HepG2 (cell line): ENCODE measurements around the gene AKT2.

Experiments used
- ATAD3A ChIP-seq: sonication (generic); formaldehyde crosslinking; IDR thresholded peaks from 2 replicates; pipeline ENCODE4 v1.4.0; 2020; ENCODE audit warnings: missing genetic modification reagents
- ELF4 ChIP-seq: sonication (generic); formaldehyde crosslinking; IDR thresholded peaks from 2 replicates; pipeline ENCODE4 v1.5.0; 2020; ENCODE audit warnings: missing genetic modification reagents, mild to moderate bottlenecking, moderate library complexity, borderline replicate concordance
- ETV6 ChIP-seq: sonication (generic); formaldehyde crosslinking; conservative IDR thresholded peaks from 2 replicates; pipeline ENCODE4 v1.4.0; 2020; ENCODE audit warnings: missing genetic modification reagents
- NFAT5 ChIP-seq: sonication (generic); formaldehyde crosslinking; IDR thresholded peaks from 2 replicates; pipeline ENCODE4 v1.4.0; 2020; ENCODE audit warnings: missing genetic modification reagents
- PAX8 ChIP-seq: sonication (generic); formaldehyde crosslinking; IDR thresholded peaks from 2 replicates; pipeline ENCODE4 v1.8.0; 2022; ENCODE audit warnings: mild to moderate bottlenecking, missing genetic modification reagents, borderline replicate concordance
- PBX3 ChIP-seq: sonication (generic); formaldehyde crosslinking; IDR thresholded peaks from 2 replicates; pipeline ENCODE4 v1.8.1; 2023; ENCODE audit warnings: missing genetic modification reagents, inconsistent platforms, borderline replicate concordance
- RXRA ChIP-seq: sonication (generic); formaldehyde crosslinking; IDR thresholded peaks from 2 replicates; pipeline ENCODE4 v1.5.1; 2020; ENCODE audit warnings: missing genetic modification reagents
- SRSF1 ChIP-seq: fragments of 200-400 bp; formaldehyde crosslinking; optimal IDR thresholded peaks from 2 replicates; pipeline ENCODE3; 2017; ENCODE audit warnings: mild to moderate bottlenecking, low read depth, low read length, moderate library complexity
- USF2 ChIP-seq, 2 experiments: sonication (generic) in 1 of 2; formaldehyde crosslinking in 1 of 2; IDR thresholded peaks; 2 replicates each; pipeline versions ENCODE4 v1.5.1 to v1.6.1; 2011 to 2020; ENCODE audit warnings: borderline replicate concordance in 1 of 2, low read depth in 1 of 2, low read length in 1 of 2, mild to moderate bottlenecking in 1 of 2, missing genetic modification reagents in 1 of 2, moderate library complexity in 1 of 2
- ZBTB26 ChIP-seq: IDR thresholded peaks from 2 replicates; pipeline ENCODE4 v1.6.1; 2016; ENCODE audit warnings: missing compliant biosample characterization, missing genetic modification reagents, borderline replicate concordance
- ZHX1 ChIP-seq: sonication (generic); formaldehyde crosslinking; IDR thresholded peaks from 2 replicates; pipeline ENCODE4 v1.8.1; 2022; ENCODE audit warnings: low read depth, mild to moderate bottlenecking, missing genetic modification reagents
- ZNF317 ChIP-seq: sonication (generic); formaldehyde crosslinking; IDR thresholded peaks from 2 replicates; pipeline ENCODE4 v1.5.0; 2020; ENCODE audit warnings: mild to moderate bottlenecking, missing genetic modification reagents
- ZNF329 ChIP-seq: sonication (generic); formaldehyde crosslinking; IDR thresholded peaks from 2 replicates; pipeline ENCODE4 v1.9.0; 2021; ENCODE audit warnings: low read depth, mild to moderate bottlenecking, missing genetic modification reagents
- ZNF790 ChIP-seq: sonication (generic); formaldehyde crosslinking; IDR thresholded peaks from 2 replicates; pipeline ENCODE4 v1.8.0; 2022; ENCODE audit warnings: missing genetic modification reagents, mild to moderate bottlenecking, borderline replicate concordance

- TF ChIP-seq ELF4 (CRISPR knock-in tag) (no peak), ZNF317 (CRISPR knock-in tag) (no peak), USF2 (IDR thresholded peaks at IDR 0.05; ENCODE audit: low read depth, low read length) (no peak), USF2 (CRISPR knock-in tag; IDR thresholded peaks at IDR 0.05; ENCODE audit: borderline replicate concordance) (no peak), NFAT5 (CRISPR knock-in tag) (no peak), PAX8 (no peak), ATAD3A (CRISPR knock-in tag) (no peak), ZNF329 (no peak), ZBTB26 (no peak), RXRA (no peak), ETV6 (no peak), ZNF790 (CRISPR knock-in tag) (no peak), ZHX1 (CRISPR knock-in tag) (no peak), SRSF1 (no peak), PBX3 (CRISPR knock-in tag) (no peak)
These were observed 18.1 kb downstream of the AKT2 start for GRCh38 chr19:40266912-40267600.
